ENCODE data around the gene PDE4DIP.
"Not testable (repeated sequence)": the region's sequence is repeated elsewhere in the genome, so short reads cannot be mapped to it uniquely, and the experiment has no call there.

GRCh38 chr1:149024327-149024726, 180.1 kb downstream of the PDE4DIP start:
- TF ChIP-seq POLR2A (IDR thresholded peaks at IDR 0.05); CTCF (IDR thresholded peaks at IDR 0.05 in 4 of 5, conservative IDR thresholded peaks at IDR 0.05 in 1 of 5): not testable (repeated sequence)
